H9 (cell line): Measurements from ENCODE around the gene GPR68. TPM values are rescaled to one million over a fixed set of nuclear protein-coding genes. Genes with fewer than 3 reads are reported as not detected.

ENCODE experiments used
- DNase-seq: peaks from one replicate; pipeline ENCODE4 v3.0.0-alpha.2; 2017
- H2AFZ ChIP-seq: one replicate; pipeline ENCODE4 v1.6.1; 2013; ENCODE audit warnings: mild to moderate bottlenecking, low read length, control low read depth, moderate library complexity
- H2AK5ac ChIP-seq: 2 replicates; pipeline ENCODE4 v1.6.1; 2013; ENCODE audit warnings: low read length, control low read depth, mixed read lengths; ENCODE audit not compliant: insufficient read length
- H2BK120ac ChIP-seq: one replicate; pipeline ENCODE4 v1.6.1; 2013; ENCODE audit warnings: low read depth, mild to moderate bottlenecking, low read length, control low read depth, inconsistent platforms; ENCODE audit not compliant: poor library complexity, severe bottlenecking
- H2BK12ac ChIP-seq: 2 replicates; pipeline ENCODE4 v1.6.1; 2013; ENCODE audit warnings: low read length, control low read depth, mixed read lengths, low read depth; ENCODE audit not compliant: insufficient read length
- H2BK15ac ChIP-seq: 2 replicates; pipeline ENCODE4 v1.6.1; 2013; ENCODE audit warnings: low read depth, low read length, control low read depth
- H2BK20ac ChIP-seq: one replicate; pipeline ENCODE4 v1.6.1; 2013; ENCODE audit warnings: low read depth, mild to moderate bottlenecking, low read length, control low read depth, inconsistent platforms; ENCODE audit not compliant: poor library complexity, severe bottlenecking
- H2BK5ac ChIP-seq: 2 replicates; pipeline ENCODE4 v1.6.1; 2013; ENCODE audit warnings: low read length, control low read depth, mixed read lengths; ENCODE audit not compliant: insufficient read length
- H3K14ac ChIP-seq: 2 replicates; pipeline ENCODE4 v1.6.1; 2013; ENCODE audit warnings: low read length, control low read depth; ENCODE audit not compliant: insufficient read depth
- H3K18ac ChIP-seq: 2 replicates; pipeline ENCODE4 v1.6.1; 2013; ENCODE audit warnings: low read depth, mild to moderate bottlenecking, mixed read lengths, low read length, control low read depth; ENCODE audit not compliant: insufficient read length
- H3K23ac ChIP-seq: 2 replicates; pipeline ENCODE4 v1.6.1; 2013; ENCODE audit warnings: low read length, control low read depth, mixed read lengths, low read depth; ENCODE audit not compliant: insufficient read length
- H3K23me2 ChIP-seq: 2 replicates; pipeline ENCODE4 v1.6.1; 2013; ENCODE audit warnings: low read depth, mild to moderate bottlenecking, mixed read lengths, low read length, control low read depth; ENCODE audit not compliant: insufficient read length, poor library complexity, severe bottlenecking
- H3K27ac ChIP-seq: 2 replicates; pipeline ENCODE4 v1.5.1; 2013; ENCODE audit warnings: low read length, control low read depth, mixed read lengths, low read depth; ENCODE audit not compliant: insufficient read length
- H3K27me3 ChIP-seq: 2 replicates; pipeline ENCODE4 v1.6.1; 2013; ENCODE audit warnings: low read length, control low read depth, inconsistent platforms; ENCODE audit not compliant: insufficient read depth
- H3K4ac ChIP-seq: 2 replicates; pipeline ENCODE4 v1.6.1; 2013; ENCODE audit warnings: low read depth, mild to moderate bottlenecking, control low read depth, inconsistent platforms, low read length, moderate library complexity
- H3K4me1 ChIP-seq: 2 replicates; pipeline ENCODE4 v1.6.1; 2013; ENCODE audit warnings: low read length, control low read depth, inconsistent platforms; ENCODE audit not compliant: insufficient read depth
- H3K4me2 ChIP-seq: 2 replicates; pipeline ENCODE4 v1.6.1; 2013; ENCODE audit warnings: low read length, control low read depth, mixed read lengths; ENCODE audit not compliant: insufficient read length, insufficient read depth
- H3K56ac ChIP-seq: 2 replicates; pipeline ENCODE4 v1.6.1; 2013; ENCODE audit warnings: low read depth, mild to moderate bottlenecking, mixed read lengths, low read length, control low read depth; ENCODE audit not compliant: insufficient read length
- H3K79me1 ChIP-seq: 2 replicates; pipeline ENCODE4 v1.6.1; 2013; ENCODE audit warnings: low read depth, mild to moderate bottlenecking, moderate library complexity, low read length, control low read depth, inconsistent platforms; ENCODE audit not compliant: insufficient read depth, poor library complexity, severe bottlenecking
- H3K79me2 ChIP-seq: 2 replicates; pipeline ENCODE4 v1.6.1; 2013; ENCODE audit warnings: low read length, control low read depth, inconsistent platforms; ENCODE audit not compliant: insufficient read depth
- H3K9ac ChIP-seq: 2 replicates; pipeline ENCODE4 v1.6.1; 2013; ENCODE audit warnings: low read length, control low read depth, mixed read lengths; ENCODE audit not compliant: insufficient read length; ENCODE audit errors: extremely low read depth
- H3K9me3 ChIP-seq: one replicate; pipeline ENCODE4 v1.6.1; 2013; ENCODE audit warnings: low read depth, low read length, inconsistent platforms; ENCODE audit not compliant: control insufficient read depth
- H3T11ph ChIP-seq: one replicate; pipeline ENCODE4 v1.6.1; 2013; ENCODE audit warnings: mild to moderate bottlenecking, low read length, control low read depth, inconsistent platforms
- H4K20me1 ChIP-seq: one replicate; pipeline ENCODE4 v1.6.1; 2013; ENCODE audit not compliant: control insufficient read depth, insufficient read length, insufficient read depth
- H4K5ac ChIP-seq: 2 replicates; pipeline ENCODE4 v1.6.1; 2013; ENCODE audit warnings: low read depth, mild to moderate bottlenecking, mixed read lengths, low read length, control low read depth; ENCODE audit not compliant: insufficient read length
- H4K8ac ChIP-seq: replicated peaks from 2 replicates; pipeline ENCODE4 v1.6.1; 2013; ENCODE audit warnings: low read length, control low read depth, mixed read lengths, low read depth; ENCODE audit not compliant: insufficient read length
- H4K91ac ChIP-seq: 2 replicates; pipeline ENCODE4 v1.6.1; 2013; ENCODE audit warnings: low read depth, mild to moderate bottlenecking, moderate library complexity, mixed read lengths, low read length, control low read depth; ENCODE audit not compliant: insufficient read length
- H3K27ac Mint-ChIP-seq, 3 experiments: 2 replicates in 2 of 3; 3 replicates in 1 of 3; pipeline ENCODE4 v1.8.0; 2020 to 2021; ENCODE audit warnings: mixed read lengths in 3 of 3, mild to moderate bottlenecking in 1 of 3, moderate library complexity in 1 of 3
- H3K27me3 Mint-ChIP-seq: 2 replicates; pipeline ENCODE4 v1.8.0; 2021; ENCODE audit warnings: low read depth, mild to moderate bottlenecking, moderate library complexity, mixed read lengths
- H3K36me3 Mint-ChIP-seq, 3 experiments: 2 replicates in 2 of 3; 3 replicates in 1 of 3; pipeline ENCODE4 v1.8.0; 2020 to 2021; ENCODE audit warnings: low read depth in 3 of 3, mixed read lengths in 3 of 3; ENCODE audit not compliant: insufficient read depth in 1 of 3
- H3K4me1 Mint-ChIP-seq, 2 experiments: 2 replicates each; pipeline ENCODE4 v1.8.0; 2020; ENCODE audit warnings: mixed read lengths in 2 of 2
- H3K4me3 Mint-ChIP-seq, 2 experiments: 2 replicates in 1 of 2; 3 replicates in 1 of 2; pipeline ENCODE4 v1.8.0; 2020 to 2021; ENCODE audit warnings: mild to moderate bottlenecking in 2 of 2, mixed read lengths in 2 of 2, moderate library complexity in 1 of 2
- H3K9me3 Mint-ChIP-seq, 2 experiments: 2 replicates in 1 of 2; 3 replicates in 1 of 2; pipeline ENCODE4 v1.8.0; 2020; ENCODE audit warnings: mild to moderate bottlenecking in 2 of 2, mixed read lengths in 2 of 2, moderate library complexity in 1 of 2
- WGBS: extraction: QIAGEN DNeasy Blood & Tissue Kit; methylation state at CpG from one replicate; pipeline ENCODE4 v1.1.7; 2013; ENCODE audit warnings: missing lambda C conversion rate, low lambda C conversion rate, mixed read lengths; ENCODE audit not compliant: insufficient read length; ENCODE audit errors: extremely low coverage; 5-methylcytosine and 5-hydroxymethylcytosine counted together
- total RNA-seq: library from RNA; stranded (reverse); gene quantifications from 2 replicates; pipeline ENCODE4 v1.2.1, GENCODE V29; 2021
- TF ChIP-seq, protein P1 (sequence below): fragments of 200-600 bp; sonication (generic); conservative IDR thresholded peaks from 3 replicates; pipeline ENCODE4 v1.8.0; 2021; ENCODE audit warnings: antibody characterized with exemption, mild to moderate bottlenecking

The GPR68 gene
- total RNA-seq, 1 experiment from 2014 or later, result 0.33 TPM

DNA sequence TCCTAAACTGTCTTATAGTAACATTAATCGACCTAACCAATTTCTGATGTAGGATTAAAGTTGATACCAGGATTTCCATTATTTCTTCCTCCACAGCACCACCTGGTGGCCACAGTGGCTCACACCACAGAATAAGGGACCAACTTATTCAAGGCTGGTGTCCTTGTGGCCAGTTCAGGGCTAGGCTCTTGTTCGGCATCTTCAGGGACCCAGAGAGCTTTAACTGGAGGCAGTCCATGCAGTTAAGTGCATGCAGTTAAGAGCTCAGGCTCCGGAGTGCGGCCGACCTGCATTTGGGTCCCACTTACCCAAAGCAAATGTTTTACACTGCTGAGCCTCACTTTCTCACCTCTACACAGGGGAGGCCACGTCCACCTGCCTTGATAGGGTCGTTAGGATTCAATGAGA, 42.0 kb upstream of the GPR68 start:
- H3K27ac Mint-ChIP-seq, result no peak overlapping the region; a peak in 3 of 7 replicates
- Histone ChIP-seq H3K4me2 (no peak overlapping the region), H3K18ac (no peak overlapping the region), H3K79me1 (no peaks in the 10 kb centered on the region), H3K9ac (no peak overlapping the region), H3K23me2 (no peaks in the 10 kb centered on the region), H2AK5ac (no peak overlapping the region), H4K5ac (no peak overlapping the region), H3K9me3 (no peaks in the 10 kb centered on the region), H4K8ac (no peak overlapping the region), H3K23ac (no peak overlapping the region), H2BK5ac (no peak overlapping the region), H2BK15ac (no peak overlapping the region), H2BK12ac (no peak overlapping the region), H3K56ac (no peak overlapping the region), H4K91ac (no peak overlapping the region), H3K14ac (no peak overlapping the region), H2BK120ac (no peak overlapping the region), H3K27ac (no peak overlapping the region), H3K27me3 (no peaks in the 10 kb centered on the region), H3K4ac (no peak overlapping the region), H4K20me1 (no peaks in the 10 kb centered on the region), H2AFZ (no peak overlapping the region), H3T11ph (no peak overlapping the region), H3K79me2 (no peaks in the 10 kb centered on the region), H2BK20ac (no peak overlapping the region), H3K4me1 (no peaks in the 10 kb centered on the region)
- no peak overlapping the region for H3K4me3 Mint-ChIP-seq
- H3K9me3 Mint-ChIP-seq, result no peaks in the 10 kb centered on the region
- DNase-seq, result peak; percentile 85
- TF ChIP-seq, protein P1, sequence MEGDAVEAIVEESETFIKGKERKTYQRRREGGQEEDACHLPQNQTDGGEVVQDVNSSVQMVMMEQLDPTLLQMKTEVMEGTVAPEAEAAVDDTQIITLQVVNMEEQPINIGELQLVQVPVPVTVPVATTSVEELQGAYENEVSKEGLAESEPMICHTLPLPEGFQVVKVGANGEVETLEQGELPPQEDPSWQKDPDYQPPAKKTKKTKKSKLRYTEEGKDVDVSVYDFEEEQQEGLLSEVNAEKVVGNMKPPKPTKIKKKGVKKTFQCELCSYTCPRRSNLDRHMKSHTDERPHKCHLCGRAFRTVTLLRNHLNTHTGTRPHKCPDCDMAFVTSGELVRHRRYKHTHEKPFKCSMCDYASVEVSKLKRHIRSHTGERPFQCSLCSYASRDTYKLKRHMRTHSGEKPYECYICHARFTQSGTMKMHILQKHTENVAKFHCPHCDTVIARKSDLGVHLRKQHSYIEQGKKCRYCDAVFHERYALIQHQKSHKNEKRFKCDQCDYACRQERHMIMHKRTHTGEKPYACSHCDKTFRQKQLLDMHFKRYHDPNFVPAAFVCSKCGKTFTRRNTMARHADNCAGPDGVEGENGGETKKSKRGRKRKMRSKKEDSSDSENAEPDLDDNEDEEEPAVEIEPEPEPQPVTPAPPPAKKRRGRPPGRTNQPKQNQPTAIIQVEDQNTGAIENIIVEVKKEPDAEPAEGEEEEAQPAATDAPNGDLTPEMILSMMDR, result peak; percentile 97
- no peaks in the 10 kb centered on the region for H3K27me3 Mint-ChIP-seq
- peaks cover 7 to 76% (median 37%) of the 10 kb centered on the region in 3 experiments; a peak in 6 of 7 replicates for H3K36me3 Mint-ChIP-seq
- WGBS, result no CpG with 5 or more reads among the region's 7 CpGs
- peaks cover 0 to 3% of the 10 kb centered on the region in 2 experiments; a peak in 1 of 4 replicates for H3K4me1 Mint-ChIP-seq
